Nephron (organoid): ENCODE data around the gene PLEKHH2.

Experiments
- H3K27ac Mint-ChIP-seq, 3 experiments: 2 replicates each; pipeline ENCODE4 v1.8.0; 2020; ENCODE audit warnings: mixed read lengths in 3 of 3, mild to moderate bottlenecking in 2 of 3, moderate library complexity in 1 of 3
- H3K27me3 Mint-ChIP-seq: 2 replicates; pipeline ENCODE4 v1.8.0; 2021; ENCODE audit warnings: low read depth, mild to moderate bottlenecking, moderate library complexity, mixed read lengths
- H3K36me3 Mint-ChIP-seq: 2 replicates; pipeline ENCODE4 v1.8.0; 2020; ENCODE audit warnings: low read depth, mixed read lengths
- H3K4me1 Mint-ChIP-seq: 2 replicates; pipeline ENCODE4 v1.8.0; 2020; ENCODE audit warnings: mixed read lengths
- H3K4me3 Mint-ChIP-seq, 3 experiments: 2 replicates each; pipeline ENCODE4 v1.8.0; 2020; ENCODE audit warnings: mild to moderate bottlenecking in 3 of 3, mixed read lengths in 3 of 3, moderate library complexity in 2 of 3
- H3K9me3 Mint-ChIP-seq: 2 replicates; pipeline ENCODE4 v1.8.0; 2020; ENCODE audit warnings: mixed read lengths
- TF ChIP-seq, protein P1 (sequence below), 3 experiments: fragments of 200-600 bp; sonication (generic); IDR thresholded peaks; one replicate each; pipeline ENCODE4 v1.5.0; 2021; ENCODE audit warnings: antibody characterized with exemption in 3 of 3; ENCODE audit not compliant: unreplicated experiment in 3 of 3

PLEKHH2 gene

DNA sequence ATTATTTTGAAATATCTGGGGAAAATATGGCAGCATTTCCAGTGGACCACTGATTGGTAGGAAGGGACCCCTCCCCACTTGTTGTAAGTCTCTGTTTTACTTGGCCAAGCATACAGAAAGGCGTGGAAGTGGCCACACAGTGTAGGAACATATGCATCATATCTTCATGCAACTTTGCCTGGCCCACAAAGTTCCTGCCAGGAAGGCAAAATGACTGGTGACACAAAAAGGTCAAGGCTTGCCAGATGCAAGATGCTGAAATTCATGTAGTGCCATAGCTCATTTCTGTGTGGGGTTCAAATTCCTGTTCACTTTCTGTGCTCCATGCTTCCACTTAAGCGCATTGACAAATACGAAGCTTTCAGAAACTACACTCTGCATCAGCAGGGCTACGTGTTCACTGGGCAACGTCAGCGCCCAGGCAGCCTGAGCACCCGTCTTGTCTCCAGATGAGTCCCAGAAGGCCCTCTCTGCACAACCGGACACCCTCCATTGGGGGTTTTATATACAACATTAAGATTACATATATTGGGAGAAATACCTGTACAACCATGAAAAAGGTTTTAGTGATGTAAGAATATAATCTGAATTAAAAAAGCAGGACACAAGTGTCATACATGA, 140.4 kb downstream of the PLEKHH2 start:
- H3K9me3 Mint-ChIP-seq = no peaks in the 10 kb centered on the region
- TF ChIP-seq, protein P1, sequence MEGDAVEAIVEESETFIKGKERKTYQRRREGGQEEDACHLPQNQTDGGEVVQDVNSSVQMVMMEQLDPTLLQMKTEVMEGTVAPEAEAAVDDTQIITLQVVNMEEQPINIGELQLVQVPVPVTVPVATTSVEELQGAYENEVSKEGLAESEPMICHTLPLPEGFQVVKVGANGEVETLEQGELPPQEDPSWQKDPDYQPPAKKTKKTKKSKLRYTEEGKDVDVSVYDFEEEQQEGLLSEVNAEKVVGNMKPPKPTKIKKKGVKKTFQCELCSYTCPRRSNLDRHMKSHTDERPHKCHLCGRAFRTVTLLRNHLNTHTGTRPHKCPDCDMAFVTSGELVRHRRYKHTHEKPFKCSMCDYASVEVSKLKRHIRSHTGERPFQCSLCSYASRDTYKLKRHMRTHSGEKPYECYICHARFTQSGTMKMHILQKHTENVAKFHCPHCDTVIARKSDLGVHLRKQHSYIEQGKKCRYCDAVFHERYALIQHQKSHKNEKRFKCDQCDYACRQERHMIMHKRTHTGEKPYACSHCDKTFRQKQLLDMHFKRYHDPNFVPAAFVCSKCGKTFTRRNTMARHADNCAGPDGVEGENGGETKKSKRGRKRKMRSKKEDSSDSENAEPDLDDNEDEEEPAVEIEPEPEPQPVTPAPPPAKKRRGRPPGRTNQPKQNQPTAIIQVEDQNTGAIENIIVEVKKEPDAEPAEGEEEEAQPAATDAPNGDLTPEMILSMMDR (IDR thresholded peaks at IDR 0.05; ENCODE audit: unreplicated experiment in 3 of 3) = no peak
- H3K36me3 Mint-ChIP-seq = peaks cover 25% of the 10 kb centered on the region
- H3K4me3 Mint-ChIP-seq = no peak overlapping the region
- no peak overlapping the region for H3K27ac Mint-ChIP-seq
- peaks cover 12% of the 10 kb centered on the region for H3K4me1 Mint-ChIP-seq
- no peaks in the 10 kb centered on the region for H3K27me3 Mint-ChIP-seq

DNA sequence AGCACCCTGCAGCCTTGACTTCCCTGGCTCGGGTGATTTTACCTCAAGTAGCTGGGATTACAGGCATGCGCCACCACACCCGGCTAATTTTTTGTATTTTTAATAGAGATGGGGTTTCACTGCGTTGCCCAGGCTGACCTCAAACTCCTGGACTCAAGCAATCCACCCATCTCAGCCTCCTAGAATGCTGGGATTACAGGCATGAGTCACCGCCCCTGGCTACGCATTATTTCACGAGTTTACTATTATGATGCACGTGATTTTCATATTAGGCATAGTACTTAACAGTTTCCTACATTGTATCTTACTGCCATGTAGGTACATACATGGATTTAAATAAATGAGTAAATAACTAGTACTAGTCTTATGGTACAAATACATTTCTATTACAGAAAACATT, 141.2 kb downstream of the PLEKHH2 start:
- TF ChIP-seq, protein P1 (IDR thresholded peaks at IDR 0.05; ENCODE audit: unreplicated experiment in 3 of 3) = no peak
- Mint-ChIP-seq H3K4me1 (peaks cover 12% of the 10 kb centered on the region), H3K9me3 (no peaks in the 10 kb centered on the region), H3K27ac (no peak overlapping the region), H3K36me3 (peaks cover 26% of the 10 kb centered on the region), H3K27me3 (no peaks in the 10 kb centered on the region), H3K4me3 (no peak overlapping the region)

DNA sequence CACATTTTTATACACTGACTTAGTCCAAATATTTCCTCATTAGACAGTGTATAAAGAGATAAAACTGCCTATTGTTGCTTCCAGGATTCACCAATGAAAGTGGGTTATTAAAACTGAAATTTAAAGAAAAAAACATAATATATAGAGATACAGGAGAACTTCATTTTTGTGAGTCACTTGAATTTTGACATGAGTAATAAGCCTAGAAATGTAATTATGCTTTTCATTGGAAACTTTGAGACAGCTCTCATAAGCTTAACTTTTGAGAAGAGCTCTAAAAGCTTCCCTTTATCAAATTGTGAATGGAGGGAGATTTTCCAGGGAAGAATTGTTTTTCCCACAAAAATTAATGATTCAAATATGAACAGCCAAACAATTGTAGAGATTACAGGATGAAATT, 150.8 kb downstream of the PLEKHH2 start:
- Mint-ChIP-seq H3K27ac (no peak overlapping the region), H3K36me3 (peaks cover 38% of the 10 kb centered on the region), H3K27me3 (no peaks in the 10 kb centered on the region), H3K9me3 (no peaks in the 10 kb centered on the region), H3K4me3 (no peak overlapping the region), H3K4me1 (no peaks in the 10 kb centered on the region)
- TF ChIP-seq, protein P1 (IDR thresholded peaks at IDR 0.05; ENCODE audit: unreplicated experiment in 3 of 3) = no peak

DNA sequence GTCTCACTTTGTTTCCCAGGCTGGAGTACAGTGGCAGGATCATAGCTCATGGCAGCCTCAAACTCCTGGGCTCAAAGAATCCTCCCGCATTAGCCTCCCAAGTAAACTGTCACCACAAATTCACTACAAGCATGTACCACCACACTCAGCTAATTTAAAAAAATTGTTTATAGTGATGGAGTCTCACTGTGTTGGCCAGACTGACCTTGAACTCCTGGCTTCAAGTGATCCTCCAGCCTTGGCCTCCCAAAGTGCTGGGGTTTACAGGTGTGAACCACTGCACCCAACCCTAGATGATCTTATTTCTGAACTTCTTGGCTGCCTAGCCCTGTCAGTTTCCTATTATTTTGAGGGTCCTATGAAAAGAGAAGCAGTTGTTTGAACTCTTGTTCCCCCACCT, 151.6 kb downstream of the PLEKHH2 start:
- Mint-ChIP-seq H3K4me1 (no peaks in the 10 kb centered on the region), H3K27ac (no peak overlapping the region), H3K9me3 (no peaks in the 10 kb centered on the region), H3K27me3 (no peaks in the 10 kb centered on the region), H3K4me3 (no peak overlapping the region), H3K36me3 (peaks cover 35% of the 10 kb centered on the region)
- TF ChIP-seq, protein P1 (IDR thresholded peaks at IDR 0.05; ENCODE audit: unreplicated experiment in 3 of 3) = no peak

DNA sequence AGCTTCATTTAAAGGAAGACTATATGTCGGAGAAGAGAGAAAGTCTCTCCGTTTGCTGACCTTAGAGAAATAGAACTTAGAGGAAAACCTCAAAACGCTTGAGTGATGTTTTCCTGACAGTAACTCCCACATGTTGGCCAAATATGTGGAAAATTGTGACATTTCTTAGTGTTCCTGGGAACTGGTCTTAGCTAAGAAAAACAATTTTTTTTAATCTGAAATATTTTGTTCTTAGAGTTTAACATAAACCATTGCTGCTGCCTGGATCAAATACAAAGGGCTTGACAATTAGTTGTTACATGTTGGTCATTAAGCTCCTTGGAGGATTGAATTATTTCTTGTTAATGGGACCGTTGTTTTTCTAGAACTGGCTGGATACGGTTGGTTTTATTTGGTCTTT, 153.1 kb downstream of the PLEKHH2 start:
- no peaks in the 10 kb centered on the region for H3K4me1 Mint-ChIP-seq
- peak overlapping the region in 2 of 3 experiments; percentile 17 to 19 for H3K27ac Mint-ChIP-seq
- no peaks in the 10 kb centered on the region for H3K27me3 Mint-ChIP-seq
- H3K36me3 Mint-ChIP-seq = peaks cover 43% of the 10 kb centered on the region
- TF ChIP-seq, protein P1 (IDR thresholded peaks at IDR 0.05; ENCODE audit: unreplicated experiment in 3 of 3) = no peak
- no peaks in the 10 kb centered on the region for H3K9me3 Mint-ChIP-seq
- H3K4me3 Mint-ChIP-seq = no peak overlapping the region

DNA sequence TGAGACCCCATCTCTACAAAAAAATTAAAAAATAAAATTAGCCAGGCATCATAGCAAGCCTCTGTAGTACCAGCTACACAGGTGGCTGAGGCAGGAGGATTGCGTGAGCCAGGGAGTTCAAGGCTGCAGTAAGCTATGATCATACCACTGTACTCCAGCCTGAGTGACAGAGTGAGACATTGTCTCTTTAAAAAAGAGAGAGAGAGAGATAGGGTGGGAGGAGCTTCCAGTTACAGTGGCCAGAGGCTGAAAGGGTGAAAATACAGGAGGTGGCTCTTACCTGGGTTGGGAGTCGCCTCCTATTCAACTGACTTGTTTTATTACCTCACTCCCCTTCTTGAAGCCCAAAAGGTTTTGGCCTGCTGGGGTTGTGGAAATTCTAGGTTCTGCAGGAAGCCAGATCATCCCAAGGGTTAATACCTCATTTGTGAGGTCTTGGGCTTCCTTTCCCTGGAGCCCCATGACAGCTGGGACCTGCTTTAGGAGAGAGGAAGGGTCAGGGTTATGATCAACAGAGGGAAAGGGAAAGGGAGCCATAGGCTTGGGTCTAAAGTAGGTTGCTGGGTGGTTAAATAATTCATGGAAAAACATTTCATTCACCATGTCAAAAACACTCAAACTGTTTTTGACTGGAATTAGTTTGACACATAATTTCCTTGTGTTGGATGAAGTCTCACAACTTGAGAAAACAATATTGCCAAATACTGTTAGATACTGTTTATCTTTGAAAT, 154.1 kb downstream of the PLEKHH2 start:
- peaks cover 42% of the 10 kb centered on the region for H3K36me3 Mint-ChIP-seq
- H3K27me3 Mint-ChIP-seq = no peaks in the 10 kb centered on the region
- TF ChIP-seq, protein P1 (IDR thresholded peaks at IDR 0.05; ENCODE audit: unreplicated experiment in 3 of 3) = no peak
- H3K27ac Mint-ChIP-seq = peak overlapping the region in 2 of 3 experiments; percentile 17 to 19
- H3K9me3 Mint-ChIP-seq = no peaks in the 10 kb centered on the region
- H3K4me1 Mint-ChIP-seq = no peaks in the 10 kb centered on the region
- no peak overlapping the region for H3K4me3 Mint-ChIP-seq
